Fibroblast of lung (primary cell): ENCODE measurements around the gene CERS5. TPM values are rescaled to one million over a fixed set of nuclear protein-coding genes. Genes with fewer than 3 reads are reported as not detected.

Experiments used
- DNase-seq, 2 donors: peaks; one replicate each; pipeline versions ENCODE4 v3.0.0 to v3.0.0-alpha.2; 2010; ENCODE audit warnings: low read depth in 2 of 2
- H2AFZ ChIP-seq: 2 replicates; pipeline ENCODE4 v1.5.1; 2012; ENCODE audit warnings: low read length, control low read depth, inconsistent platforms
- H3K27ac ChIP-seq: 2 replicates; pipeline ENCODE4 v1.5.1; 2011; ENCODE audit warnings: low read length, control low read depth; ENCODE audit not compliant: insufficient read depth
- H3K27me3 ChIP-seq: 2 replicates; pipeline ENCODE4 v1.5.1; 2011; ENCODE audit warnings: mild to moderate bottlenecking, low read length; ENCODE audit not compliant: control insufficient read depth, insufficient read depth
- H3K36me3 ChIP-seq: 2 replicates; pipeline ENCODE4 v1.5.1; 2011; ENCODE audit warnings: low read length; ENCODE audit not compliant: control insufficient read depth, insufficient read depth
- H3K4me1 ChIP-seq: 2 replicates; pipeline ENCODE4 v1.5.1; 2011; ENCODE audit warnings: low read length; ENCODE audit not compliant: control insufficient read depth, insufficient read depth; ENCODE audit errors: extremely low read depth
- H3K4me2 ChIP-seq: 2 replicates; pipeline ENCODE4 v1.5.1; 2011; ENCODE audit warnings: low read length, control low read depth; ENCODE audit not compliant: insufficient read depth; ENCODE audit errors: extremely low read depth
- H3K4me3 ChIP-seq, 4 experiments: fragments of 200-600 bp in 1 of 4; sonication (generic) in 1 of 4; replicated peaks in 1 of 4; 2 replicates each; pipeline ENCODE4 v1.5.1; 2011 to 2016; ENCODE audit warnings: low read length in 4 of 4, low read depth in 3 of 4, mild to moderate bottlenecking in 3 of 4, control low read depth in 2 of 4, inconsistent platforms in 1 of 4, mixed read lengths in 1 of 4; ENCODE audit not compliant: insufficient read depth in 1 of 4; ENCODE audit errors: control extremely low read depth in 1 of 4
- H3K79me2 ChIP-seq: 2 replicates; pipeline ENCODE4 v1.5.1; 2012; ENCODE audit warnings: mild to moderate bottlenecking, low read length, inconsistent platforms; ENCODE audit not compliant: control insufficient read depth, insufficient read depth
- H3K9ac ChIP-seq: 2 replicates; pipeline ENCODE4 v1.5.1; 2011; ENCODE audit warnings: mild to moderate bottlenecking, low read length, control low read depth; ENCODE audit not compliant: insufficient read depth
- H3K9me3 ChIP-seq: 2 replicates; pipeline ENCODE4 v1.5.1; 2012; ENCODE audit warnings: low read depth, low read length; ENCODE audit not compliant: control insufficient read depth, insufficient read depth
- H4K20me1 ChIP-seq: 2 replicates; pipeline ENCODE4 v1.5.1; 2011; ENCODE audit warnings: low read length; ENCODE audit not compliant: control insufficient read depth, insufficient read depth; ENCODE audit errors: extremely low read depth
- EZH2 ChIP-seq: IDR thresholded peaks from 2 replicates; pipeline ENCODE4 v1.5.1; 2012; ENCODE audit warnings: low read length, control low read depth, mild to moderate bottlenecking; ENCODE audit errors: missing control alignments
- polyA plus RNA-seq, 2 donors: library from polyadenylated mRNA; depleted of rRNA in 1 of 2; stranded (reverse) in 1 of 2; unstranded in 1 of 2; fragments of >200 nt; gene quantifications; 2 replicates each; pipeline ENCODE4 v1.2.1, GENCODE V29; 2011 to 2012; ENCODE audit warnings: missing spikeins in 1 of 2
- total RNA-seq: library from RNA; depleted of rRNA; stranded (reverse); fragments of >200 nt; gene quantifications from 2 replicates; pipeline ENCODE4 v1.2.1, GENCODE V29; 2014
- TF ChIP-seq, protein P1 (sequence below), 2 donors: IDR thresholded peaks in 1 of 2; conservative IDR thresholded peaks in 1 of 2; 1 replicate in 1 of 2; 2 replicates in 1 of 2; pipeline ENCODE4 v1.5.1; 2011 to 2012; ENCODE audit warnings: low read length in 2 of 2, control low read depth in 1 of 2, inconsistent platforms in 1 of 2, low read depth in 1 of 2, mild to moderate bottlenecking in 1 of 2

Gene CERS5
- total and polyA plus RNA-seq, 2 donors (not counting 1 experiment from before 2014, with no cell fraction given), result 51.0 to 74.4 TPM

DNA sequence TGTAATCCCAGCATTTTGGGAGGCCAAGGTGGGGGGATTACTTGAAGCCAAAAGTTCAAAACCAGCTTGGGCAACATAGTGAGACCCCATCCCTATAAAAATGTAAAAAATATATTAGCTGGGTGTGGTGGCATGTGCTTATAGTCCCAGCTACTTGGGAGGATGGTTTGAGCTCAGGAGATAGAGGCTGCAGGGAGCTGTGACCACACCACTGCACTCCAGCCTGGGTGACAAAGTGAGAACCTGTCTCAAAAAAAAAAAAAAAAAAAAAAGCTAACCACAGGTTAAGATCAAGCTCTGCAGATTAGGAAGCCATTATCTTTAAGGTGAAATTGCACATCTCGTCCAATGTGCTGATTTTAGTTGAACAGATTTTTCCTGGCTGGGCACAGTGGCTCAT, 23.7 kb upstream of the CERS5 start:
- no peak overlapping the region for H3K9ac ChIP-seq
- no peak overlapping the region for H3K4me2 ChIP-seq
- no peak overlapping the region for H3K4me3 ChIP-seq
- peaks cover 8% of the 10 kb centered on the region for H3K36me3 ChIP-seq
- no peaks in the 10 kb centered on the region for H3K27me3 ChIP-seq
- H4K20me1 ChIP-seq, result no peaks in the 10 kb centered on the region
- H2AFZ ChIP-seq, result no peak overlapping the region
- peaks cover 16% of the 10 kb centered on the region for H3K4me1 ChIP-seq
- DNase-seq, result no peak
- peaks cover 3% of the 10 kb centered on the region for H3K79me2 ChIP-seq
- H3K9me3 ChIP-seq, result no peaks in the 10 kb centered on the region
- H3K27ac ChIP-seq, result no peak overlapping the region
- no peak for TF ChIP-seq EZH2
- TF ChIP-seq, protein P1, sequence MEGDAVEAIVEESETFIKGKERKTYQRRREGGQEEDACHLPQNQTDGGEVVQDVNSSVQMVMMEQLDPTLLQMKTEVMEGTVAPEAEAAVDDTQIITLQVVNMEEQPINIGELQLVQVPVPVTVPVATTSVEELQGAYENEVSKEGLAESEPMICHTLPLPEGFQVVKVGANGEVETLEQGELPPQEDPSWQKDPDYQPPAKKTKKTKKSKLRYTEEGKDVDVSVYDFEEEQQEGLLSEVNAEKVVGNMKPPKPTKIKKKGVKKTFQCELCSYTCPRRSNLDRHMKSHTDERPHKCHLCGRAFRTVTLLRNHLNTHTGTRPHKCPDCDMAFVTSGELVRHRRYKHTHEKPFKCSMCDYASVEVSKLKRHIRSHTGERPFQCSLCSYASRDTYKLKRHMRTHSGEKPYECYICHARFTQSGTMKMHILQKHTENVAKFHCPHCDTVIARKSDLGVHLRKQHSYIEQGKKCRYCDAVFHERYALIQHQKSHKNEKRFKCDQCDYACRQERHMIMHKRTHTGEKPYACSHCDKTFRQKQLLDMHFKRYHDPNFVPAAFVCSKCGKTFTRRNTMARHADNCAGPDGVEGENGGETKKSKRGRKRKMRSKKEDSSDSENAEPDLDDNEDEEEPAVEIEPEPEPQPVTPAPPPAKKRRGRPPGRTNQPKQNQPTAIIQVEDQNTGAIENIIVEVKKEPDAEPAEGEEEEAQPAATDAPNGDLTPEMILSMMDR (conservative IDR thresholded peaks at IDR 0.05 in 1 of 2, IDR thresholded peaks at IDR 0.05 in 1 of 2; ENCODE audit: low read depth in 1 of 2, low read length in 2 of 2), result no peak

DNA sequence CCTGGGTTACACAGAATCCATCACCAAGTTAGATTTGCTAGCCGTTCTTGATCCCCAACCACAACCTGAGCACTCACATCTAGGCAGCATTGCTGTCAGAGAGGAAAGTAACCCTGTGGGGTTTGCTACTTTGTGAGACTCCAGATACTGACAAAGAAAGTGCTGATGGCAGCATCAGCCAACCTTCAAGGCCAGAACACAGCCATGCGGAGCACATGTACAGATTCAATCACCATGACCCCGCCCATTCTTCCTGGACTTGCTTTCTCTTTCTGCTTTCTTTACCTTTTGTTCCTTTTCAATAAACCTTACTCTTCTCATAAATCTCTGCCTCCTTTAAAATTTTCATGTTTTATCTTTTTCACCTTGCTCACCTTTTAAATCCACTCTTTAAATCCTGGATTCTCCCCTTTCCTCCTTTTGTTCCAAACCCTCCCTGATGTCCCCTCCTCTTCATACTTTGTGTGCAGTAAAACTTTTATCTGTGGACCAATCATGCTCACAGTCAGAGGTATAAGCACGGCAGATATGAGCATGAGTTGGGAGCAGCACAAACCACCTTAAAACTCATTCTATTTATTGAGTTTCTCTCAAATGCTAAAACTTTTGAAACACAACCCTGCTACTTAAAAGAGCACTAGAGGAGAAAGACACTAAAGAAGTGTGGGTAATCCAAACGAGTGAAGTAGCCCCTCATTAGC, 21.9 kb upstream of the CERS5 start:
- H3K79me2 ChIP-seq, result peaks cover 3% of the 10 kb centered on the region
- no peak overlapping the region for H3K4me2 ChIP-seq
- TF ChIP-seq, protein P1 (conservative IDR thresholded peaks at IDR 0.05 in 1 of 2, IDR thresholded peaks at IDR 0.05 in 1 of 2; ENCODE audit: low read depth in 1 of 2, low read length in 2 of 2), result no peak
- no peak for TF ChIP-seq EZH2
- DNase-seq, result no peak
- H3K36me3 ChIP-seq, result peaks cover 10% of the 10 kb centered on the region
- H3K9me3 ChIP-seq, result no peaks in the 10 kb centered on the region
- peaks cover 16% of the 10 kb centered on the region for H3K4me1 ChIP-seq
- H3K4me3 ChIP-seq, result no peak overlapping the region
- no peak overlapping the region for H2AFZ ChIP-seq
- no peak overlapping the region for H3K9ac ChIP-seq
- no peaks in the 10 kb centered on the region for H3K27me3 ChIP-seq
- H4K20me1 ChIP-seq, result no peaks in the 10 kb centered on the region
- H3K27ac ChIP-seq, result peak overlapping the region; percentile 92

DNA sequence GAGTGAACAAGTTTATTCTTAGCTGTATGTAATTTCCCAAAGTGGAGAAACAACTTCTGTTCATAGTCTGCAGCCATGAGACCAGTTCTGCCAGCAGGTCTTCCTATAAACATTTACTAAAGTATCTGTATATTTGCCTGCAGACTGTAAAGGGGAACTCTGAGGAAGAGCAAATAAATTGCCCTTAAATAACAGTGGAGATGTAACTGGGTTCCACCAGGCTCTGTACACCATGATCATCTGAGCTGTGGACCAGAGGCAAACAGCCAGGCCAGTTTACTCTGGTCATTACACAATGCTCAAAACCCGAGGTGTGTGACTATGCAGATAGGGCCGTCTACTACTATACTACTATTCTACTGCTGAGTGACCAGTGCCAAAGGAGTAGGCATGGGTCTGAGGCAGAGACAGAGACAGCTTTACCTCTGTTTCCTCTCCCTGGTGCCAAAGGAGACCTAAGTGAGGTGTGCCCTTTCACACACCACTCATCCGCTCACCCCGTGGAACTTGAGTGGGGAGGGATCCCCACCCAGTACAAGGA, 21.1 kb upstream of the CERS5 start:
- no peak overlapping the region for H3K4me2 ChIP-seq
- H4K20me1 ChIP-seq, result no peaks in the 10 kb centered on the region
- no peak overlapping the region for H3K9ac ChIP-seq
- no peak overlapping the region for H2AFZ ChIP-seq
- H3K4me1 ChIP-seq, result peaks cover 16% of the 10 kb centered on the region
- no peak overlapping the region for H3K4me3 ChIP-seq
- H3K79me2 ChIP-seq, result peaks cover 3% of the 10 kb centered on the region
- DNase-seq, result peak in 1 of 2 donors; percentile 68
- TF ChIP-seq, protein P1 (conservative IDR thresholded peaks at IDR 0.05 in 1 of 2, IDR thresholded peaks at IDR 0.05 in 1 of 2; ENCODE audit: low read depth in 1 of 2, low read length in 2 of 2), result no peak
- no peak for TF ChIP-seq EZH2
- H3K27ac ChIP-seq, result peak overlapping the region; percentile 92
- peaks cover 10% of the 10 kb centered on the region for H3K36me3 ChIP-seq
- no peaks in the 10 kb centered on the region for H3K27me3 ChIP-seq
- no peaks in the 10 kb centered on the region for H3K9me3 ChIP-seq
